ENCODE measurements around the gene SH3RF2. TPM values are rescaled to one million over a fixed set of nuclear protein-coding genes. Genes with fewer than 3 reads are reported as not detected.

SH3RF2 gene
- total RNA-seq, 2 experiments from 2014 or later = not detected

DNA sequence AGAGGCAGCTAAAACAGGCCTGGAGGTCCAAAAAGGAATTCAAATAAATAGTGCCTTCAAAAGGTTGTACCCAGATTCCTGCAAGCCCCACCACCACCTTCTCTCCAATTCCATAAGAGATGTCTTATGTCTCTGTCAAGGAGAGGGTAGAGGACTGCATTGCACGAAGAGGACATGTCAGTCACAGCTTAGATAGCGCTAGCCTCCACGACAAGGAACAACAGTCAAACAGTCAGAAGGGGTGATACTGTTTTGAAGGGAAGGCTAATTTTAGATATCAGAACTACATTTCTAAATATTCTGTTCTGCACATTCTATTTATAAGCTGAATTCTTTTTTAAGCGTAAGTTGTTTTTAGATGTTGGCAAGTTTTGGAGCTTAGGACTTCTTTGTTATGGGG lies 134.8 kb downstream of the SH3RF2 start:
- H2AFZ ChIP-seq (ENCODE audit: low read length) = no peak overlapping the region
- no peaks in the 10 kb centered on the region for H4K20me1 ChIP-seq (ENCODE audit: insufficient read depth, low read length)
- H3K4me3 ChIP-seq (ENCODE audit: low read depth, low read length, poor library complexity, severe bottlenecking) = no peak overlapping the region
- no peaks in the 10 kb centered on the region for H3K9me3 ChIP-seq (ENCODE audit: low read length)
- H3K79me2 ChIP-seq (ENCODE audit: insufficient read depth, low read depth, low read length) = no peaks in the 10 kb centered on the region
- no peak for TF ChIP-seq EZH2phosphoT487 (IDR thresholded peaks at IDR 0.05; ENCODE audit: borderline replicate concordance, low read depth, low read length)
- TF ChIP-seq, protein P1, sequence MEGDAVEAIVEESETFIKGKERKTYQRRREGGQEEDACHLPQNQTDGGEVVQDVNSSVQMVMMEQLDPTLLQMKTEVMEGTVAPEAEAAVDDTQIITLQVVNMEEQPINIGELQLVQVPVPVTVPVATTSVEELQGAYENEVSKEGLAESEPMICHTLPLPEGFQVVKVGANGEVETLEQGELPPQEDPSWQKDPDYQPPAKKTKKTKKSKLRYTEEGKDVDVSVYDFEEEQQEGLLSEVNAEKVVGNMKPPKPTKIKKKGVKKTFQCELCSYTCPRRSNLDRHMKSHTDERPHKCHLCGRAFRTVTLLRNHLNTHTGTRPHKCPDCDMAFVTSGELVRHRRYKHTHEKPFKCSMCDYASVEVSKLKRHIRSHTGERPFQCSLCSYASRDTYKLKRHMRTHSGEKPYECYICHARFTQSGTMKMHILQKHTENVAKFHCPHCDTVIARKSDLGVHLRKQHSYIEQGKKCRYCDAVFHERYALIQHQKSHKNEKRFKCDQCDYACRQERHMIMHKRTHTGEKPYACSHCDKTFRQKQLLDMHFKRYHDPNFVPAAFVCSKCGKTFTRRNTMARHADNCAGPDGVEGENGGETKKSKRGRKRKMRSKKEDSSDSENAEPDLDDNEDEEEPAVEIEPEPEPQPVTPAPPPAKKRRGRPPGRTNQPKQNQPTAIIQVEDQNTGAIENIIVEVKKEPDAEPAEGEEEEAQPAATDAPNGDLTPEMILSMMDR (conservative IDR thresholded peaks at IDR 0.05; ENCODE audit: low read length) = no peak
- intact Hi-C loops (cut with micrococcal nuclease; ENCODE audit: unreplicated experiment) = no loop called here
- ChIA-PET POLR2A (interaction anchor here (0.6 to 1.5 kb wide), 5 partner anchors 10 to 216 kb away, joined by 3 to 5 read pairs (median 3); no protein-coding TSS in a partner anchor), CTCF (ENCODE audit: unreplicated experiment) (no interaction called here)
- no peak for DNase-seq (ENCODE audit: low spot score)
- H3K4me1 ChIP-seq (ENCODE audit: insufficient read depth, low read length, poor library complexity, severe bottlenecking) = no peaks in the 10 kb centered on the region
- H3K9me2 ChIP-seq (ENCODE audit: insufficient read depth, low read length) = no peaks in the 10 kb centered on the region
- H3K36me3 ChIP-seq (ENCODE audit: insufficient read depth, low read length) = no peaks in the 10 kb centered on the region
- no peak overlapping the region for H3K27ac ChIP-seq (ENCODE audit: low read depth, low read length, poor library complexity, severe bottlenecking)
- BruUV-seq (replicated peaks) = no TSS peak
- H3K4me2 ChIP-seq (ENCODE audit: low read length) = no peak overlapping the region

DNA sequence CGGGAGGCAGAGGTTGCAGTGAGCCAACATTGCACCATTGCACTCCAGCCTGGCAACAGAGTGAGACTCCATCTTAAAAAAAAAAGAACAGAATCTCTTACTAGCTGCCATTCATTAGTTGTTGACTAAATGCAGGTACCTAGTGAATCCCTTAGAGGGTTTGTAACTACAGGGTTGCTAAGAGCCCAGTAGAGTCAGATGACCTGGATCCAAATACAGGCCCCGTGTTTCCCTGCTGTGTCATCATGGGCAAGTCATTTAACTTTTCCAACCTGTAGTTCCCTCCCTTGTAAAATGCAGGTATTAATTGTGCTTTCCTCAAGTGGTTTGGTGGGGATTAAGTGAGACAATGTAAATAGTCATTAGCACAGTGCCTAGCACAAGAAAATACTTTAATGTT lies 136.2 kb downstream of the SH3RF2 start:
- POLR2A ChIA-PET = interaction anchor here (1.2 kb wide), 1 partner anchor 16 kb away, joined by 4 read pairs; no protein-coding TSS in a partner anchor
- Histone ChIP-seq H4K20me1 (ENCODE audit: insufficient read depth, low read length) (no peaks in the 10 kb centered on the region), H3K4me2 (ENCODE audit: low read length) (no peak overlapping the region), H3K27ac (ENCODE audit: low read depth, low read length, poor library complexity, severe bottlenecking) (no peak overlapping the region), H3K9me2 (ENCODE audit: insufficient read depth, low read length) (no peaks in the 10 kb centered on the region), H2AFZ (ENCODE audit: low read length) (no peak overlapping the region), H3K9me3 (ENCODE audit: low read length) (no peaks in the 10 kb centered on the region), H3K79me2 (ENCODE audit: insufficient read depth, low read depth, low read length) (no peaks in the 10 kb centered on the region), H3K4me1 (ENCODE audit: insufficient read depth, low read length, poor library complexity, severe bottlenecking) (no peaks in the 10 kb centered on the region), H3K36me3 (ENCODE audit: insufficient read depth, low read length) (no peaks in the 10 kb centered on the region), H3K4me3 (ENCODE audit: low read depth, low read length, poor library complexity, severe bottlenecking) (no peak overlapping the region)
- CTCF ChIA-PET (ENCODE audit: unreplicated experiment) = no interaction called here
- no peak for DNase-seq (ENCODE audit: low spot score)
- intact Hi-C loops (cut with micrococcal nuclease; ENCODE audit: unreplicated experiment) = no loop called here
- no TSS peak for BruUV-seq (replicated peaks)
- TF ChIP-seq EZH2phosphoT487 (IDR thresholded peaks at IDR 0.05; ENCODE audit: borderline replicate concordance, low read depth, low read length) = no peak
- TF ChIP-seq, protein P1 (conservative IDR thresholded peaks at IDR 0.05; ENCODE audit: low read length) = no peak

DNA sequence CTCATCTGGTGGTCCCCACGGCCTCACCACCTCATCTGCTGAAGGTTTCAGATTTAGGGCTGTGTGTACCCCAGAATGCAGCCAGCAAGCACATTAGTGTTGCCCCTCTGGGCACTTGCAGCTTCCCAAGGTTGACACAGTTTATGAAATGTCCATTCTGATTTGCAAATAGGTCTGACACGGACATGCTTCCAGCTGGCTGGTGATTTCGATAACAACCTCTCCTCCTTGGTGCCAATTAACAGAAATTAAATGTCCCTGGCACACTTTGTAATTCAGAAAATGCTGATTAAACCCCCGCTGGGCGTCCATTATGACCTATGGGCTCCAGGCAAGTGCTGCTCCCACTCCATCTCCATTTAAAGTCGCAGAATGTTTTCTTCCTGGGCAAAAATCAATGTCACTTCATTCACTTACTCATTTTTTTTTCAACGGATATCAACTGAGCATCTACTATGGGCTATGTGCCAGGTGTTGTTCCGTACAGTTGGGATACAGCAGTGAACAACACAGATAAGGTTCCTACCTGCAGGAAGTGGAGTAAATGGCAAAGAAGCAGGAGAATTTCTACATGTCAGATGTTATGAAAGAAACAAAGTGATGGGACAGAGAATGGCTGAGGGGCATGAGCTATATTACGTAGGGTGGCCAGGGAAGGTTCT lies 137.0 kb downstream of the SH3RF2 start:
- ChIA-PET POLR2A (interaction anchor here (1.2 kb wide), 1 partner anchor 16 kb away, joined by 4 read pairs; no protein-coding TSS in a partner anchor), CTCF (ENCODE audit: unreplicated experiment) (no interaction called here)
- H2AFZ ChIP-seq (ENCODE audit: low read length) = no peak overlapping the region
- H3K4me1 ChIP-seq (ENCODE audit: insufficient read depth, low read length, poor library complexity, severe bottlenecking) = no peaks in the 10 kb centered on the region
- no TSS peak for BruUV-seq (replicated peaks)
- no peak for DNase-seq (ENCODE audit: low spot score)
- no peaks in the 10 kb centered on the region for H3K9me3 ChIP-seq (ENCODE audit: low read length)
- no peaks in the 10 kb centered on the region for H3K9me2 ChIP-seq (ENCODE audit: insufficient read depth, low read length)
- H3K27ac ChIP-seq (ENCODE audit: low read depth, low read length, poor library complexity, severe bottlenecking) = no peak overlapping the region
- no peak overlapping the region for H3K4me2 ChIP-seq (ENCODE audit: low read length)
- intact Hi-C loops (cut with micrococcal nuclease; ENCODE audit: unreplicated experiment) = no loop called here
- no peaks in the 10 kb centered on the region for H3K36me3 ChIP-seq (ENCODE audit: insufficient read depth, low read length)
- no peak for TF ChIP-seq EZH2phosphoT487 (IDR thresholded peaks at IDR 0.05; ENCODE audit: borderline replicate concordance, low read depth, low read length)
- TF ChIP-seq, protein P1 (conservative IDR thresholded peaks at IDR 0.05; ENCODE audit: low read length) = no peak
- H4K20me1 ChIP-seq (ENCODE audit: insufficient read depth, low read length) = no peaks in the 10 kb centered on the region
- no peak overlapping the region for H3K4me3 ChIP-seq (ENCODE audit: low read depth, low read length, poor library complexity, severe bottlenecking)
- H3K79me2 ChIP-seq (ENCODE audit: insufficient read depth, low read depth, low read length) = no peaks in the 10 kb centered on the region

Measured in OCI-LY7 (cell line).